Suprapubic skin (tissue), 4 donors: Measurements from ENCODE around the gene WDR37. TPM values are rescaled to one million over a fixed set of nuclear protein-coding genes. Genes with fewer than 3 reads are reported as not detected.
"Not testable (repeated sequence)": the region's sequence is repeated elsewhere in the genome, so short reads cannot be mapped to it uniquely, and the experiment has no call there.

Experiments used
- DNase-seq, 2 donors: peaks; one replicate each; pipeline ENCODE4 v3.0.0-alpha.2; 2019; ENCODE audit warnings: low spot score in 2 of 2
- H3K27ac ChIP-seq: fragments of 200-600 bp; sonication (generic); one replicate; pipeline ENCODE4 v1.5.1; 2019
- H3K27me3 ChIP-seq: fragments of 200-600 bp; sonication (generic); one replicate; pipeline ENCODE4 v1.5.1; 2019
- H3K36me3 ChIP-seq: fragments of 200-600 bp; sonication (generic); one replicate; pipeline ENCODE4 v1.5.1; 2019
- H3K4me1 ChIP-seq: fragments of 200-600 bp; sonication (generic); one replicate; pipeline ENCODE4 v1.5.1; 2019
- H3K4me3 ChIP-seq: fragments of 200-600 bp; sonication (generic); one replicate; pipeline ENCODE4 v1.5.1; 2019; ENCODE audit warnings: mild to moderate bottlenecking
- H3K9me3 ChIP-seq: fragments of 200-600 bp; sonication (generic); one replicate; pipeline ENCODE4 v1.5.1; 2019
- EP300 ChIP-seq: sonication (generic); formaldehyde crosslinking; IDR thresholded peaks from one replicate; pipeline ENCODE4 v1.6.1; 2017; ENCODE audit warnings: antibody characterized with exemption
- POLR2A ChIP-seq, 2 donors: fragments of 450-650 bp; IDR thresholded peaks; one replicate each; pipeline ENCODE4 v1.6.1; 2017; ENCODE audit warnings: antibody characterized with exemption in 2 of 2, mild to moderate bottlenecking in 2 of 2, moderate library complexity in 2 of 2
- POLR2AphosphoS5 ChIP-seq, 3 donors: sonication (generic); formaldehyde crosslinking; IDR thresholded peaks; one replicate each; pipeline ENCODE4 v1.6.1; 2017; ENCODE audit warnings: antibody characterized with exemption in 3 of 3
- WGBS: methylation state at CpG from one replicate; pipeline ENCODE4 v1.1.5; 2018; 5-methylcytosine and 5-hydroxymethylcytosine counted together
- total RNA-seq, 4 donors: library from RNA; depleted of rRNA; stranded (reverse); fragments of >200 nt; gene quantifications; one replicate each; pipeline ENCODE4 v1.1.0, GENCODE V29; 2016
- TF ChIP-seq, protein P1 (sequence below), 2 donors: fragments of 200-600 bp in 1 of 2; fragments of 450-650 bp in 1 of 2; sonication (generic) in 1 of 2; IDR thresholded peaks; one replicate each; pipeline ENCODE4 v1.5.1; 2016 to 2019; ENCODE audit warnings: antibody characterized with exemption in 2 of 2, mild to moderate bottlenecking in 1 of 2, moderate library complexity in 1 of 2

Gene WDR37
- total RNA-seq, 4 donors from 2014 or later = 13.1 to 32.7 (median 18.4) TPM

DNA sequence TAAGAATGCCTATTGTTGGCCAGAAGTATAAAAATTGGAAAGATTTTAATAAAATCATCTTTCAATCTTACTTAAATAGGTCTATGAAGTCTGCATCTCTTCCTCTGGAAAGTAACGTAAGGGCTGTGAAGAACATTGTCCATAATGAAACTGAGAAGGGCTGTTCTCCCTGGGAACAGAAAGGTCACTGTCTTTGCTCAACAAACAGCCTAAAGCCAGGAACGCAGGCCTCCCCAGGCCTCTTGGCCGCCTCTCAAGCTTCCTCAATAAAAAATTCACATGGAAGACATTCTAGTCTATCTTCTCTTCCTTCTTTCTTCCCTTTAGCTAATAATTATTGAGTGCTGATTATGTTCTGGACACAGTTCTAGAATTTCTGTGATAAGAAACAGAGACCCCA is 21.4 kb upstream of the WDR37 start:
- H3K4me3 ChIP-seq = no peak overlapping the region
- no peaks in the 10 kb centered on the region for H3K9me3 ChIP-seq
- H3K4me1 ChIP-seq = peaks cover 14% of the 10 kb centered on the region
- no peak overlapping the region for H3K27ac ChIP-seq
- TF ChIP-seq POLR2AphosphoS5 (IDR thresholded peaks at IDR 0.05) = no peak
- no peak for TF ChIP-seq POLR2A (IDR thresholded peaks at IDR 0.05)
- TF ChIP-seq, protein P1, sequence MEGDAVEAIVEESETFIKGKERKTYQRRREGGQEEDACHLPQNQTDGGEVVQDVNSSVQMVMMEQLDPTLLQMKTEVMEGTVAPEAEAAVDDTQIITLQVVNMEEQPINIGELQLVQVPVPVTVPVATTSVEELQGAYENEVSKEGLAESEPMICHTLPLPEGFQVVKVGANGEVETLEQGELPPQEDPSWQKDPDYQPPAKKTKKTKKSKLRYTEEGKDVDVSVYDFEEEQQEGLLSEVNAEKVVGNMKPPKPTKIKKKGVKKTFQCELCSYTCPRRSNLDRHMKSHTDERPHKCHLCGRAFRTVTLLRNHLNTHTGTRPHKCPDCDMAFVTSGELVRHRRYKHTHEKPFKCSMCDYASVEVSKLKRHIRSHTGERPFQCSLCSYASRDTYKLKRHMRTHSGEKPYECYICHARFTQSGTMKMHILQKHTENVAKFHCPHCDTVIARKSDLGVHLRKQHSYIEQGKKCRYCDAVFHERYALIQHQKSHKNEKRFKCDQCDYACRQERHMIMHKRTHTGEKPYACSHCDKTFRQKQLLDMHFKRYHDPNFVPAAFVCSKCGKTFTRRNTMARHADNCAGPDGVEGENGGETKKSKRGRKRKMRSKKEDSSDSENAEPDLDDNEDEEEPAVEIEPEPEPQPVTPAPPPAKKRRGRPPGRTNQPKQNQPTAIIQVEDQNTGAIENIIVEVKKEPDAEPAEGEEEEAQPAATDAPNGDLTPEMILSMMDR (IDR thresholded peaks at IDR 0.05) = no peak
- TF ChIP-seq EP300 = no peak
- WGBS = 77% methylated on average over 3 of the region's 3 CpGs
- DNase-seq = no peak
- peaks cover 13% of the 10 kb centered on the region for H3K36me3 ChIP-seq
- H3K27me3 ChIP-seq = no peaks in the 10 kb centered on the region

- Histone ChIP-seq H3K4me1 (peaks cover 14% of the 10 kb centered on the region), H3K9me3 (no peaks in the 10 kb centered on the region), H3K4me3 (no peak overlapping the region), H3K27me3 (no peaks in the 10 kb centered on the region), H3K27ac (peak overlapping the region; percentile 65), H3K36me3 (peaks cover 17% of the 10 kb centered on the region)
- DNase-seq = no peak
- TF ChIP-seq POLR2A (IDR thresholded peaks at IDR 0.05) = no peak
- no peak for TF ChIP-seq POLR2AphosphoS5 (IDR thresholded peaks at IDR 0.05)
- no peak for TF ChIP-seq EP300
- TF ChIP-seq, protein P1 (IDR thresholded peaks at IDR 0.05) = no peak
- WGBS = 69% methylated on average over 6 of the region's 6 CpGs
Measured at GRCh38 chr10:1035201-1035600, 21.0 kb upstream of the WDR37 start.

DNA sequence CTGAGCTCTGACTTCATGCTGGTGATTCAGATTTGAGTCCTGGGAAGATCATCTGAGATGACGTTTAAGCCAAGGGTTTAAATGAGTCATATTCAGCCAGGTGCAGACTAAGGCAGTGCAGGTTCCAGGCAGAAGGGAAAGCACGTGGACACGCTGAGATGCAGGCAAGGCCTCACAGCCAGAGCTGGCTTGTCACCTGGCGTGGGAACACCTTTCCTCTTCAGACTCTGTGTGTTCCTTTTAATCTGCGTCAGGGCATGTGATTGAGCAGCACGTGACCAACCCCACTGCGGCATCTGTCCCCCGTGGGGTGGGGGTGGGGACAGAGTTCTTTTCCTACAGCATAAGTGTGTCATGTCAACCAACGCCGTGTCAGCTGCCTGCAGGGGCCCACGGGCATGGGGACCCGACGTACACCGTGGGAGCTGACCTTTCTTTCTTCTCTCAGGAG is 19.8 kb upstream of the WDR37 start:
- no peaks in the 10 kb centered on the region for H3K9me3 ChIP-seq
- H3K4me1 ChIP-seq = peaks cover 14% of the 10 kb centered on the region
- peaks cover 28% of the 10 kb centered on the region for H3K36me3 ChIP-seq
- no peak overlapping the region for H3K4me3 ChIP-seq
- H3K27me3 ChIP-seq = no peaks in the 10 kb centered on the region
- peak overlapping the region; percentile 65 for H3K27ac ChIP-seq
- peak in 1 of 3 donors; percentile 9 for TF ChIP-seq POLR2AphosphoS5 (IDR thresholded peaks at IDR 0.05)
- TF ChIP-seq, protein P1 (IDR thresholded peaks at IDR 0.05) = no peak
- DNase-seq = no peak
- 64% methylated on average over 13 of the region's 14 CpGs for WGBS

GRCh38 chr10:1037098-1037497 is 19.1 kb upstream of the WDR37 start:
- DNase-seq = no peak
- 84% methylated on average over 11 of the region's 11 CpGs for WGBS
- Histone ChIP-seq H3K9me3 (no peaks in the 10 kb centered on the region), H3K27ac (no peak overlapping the region), H3K27me3 (no peaks in the 10 kb centered on the region), H3K4me1 (peaks cover 14% of the 10 kb centered on the region), H3K4me3 (no peak overlapping the region), H3K36me3 (peaks cover 36% of the 10 kb centered on the region)
- TF ChIP-seq EP300 = no peak
- TF ChIP-seq POLR2AphosphoS5 (IDR thresholded peaks at IDR 0.05) = no peak
- no peak for TF ChIP-seq POLR2A (IDR thresholded peaks at IDR 0.05)
- TF ChIP-seq, protein P1 (IDR thresholded peaks at IDR 0.05) = no peak

DNA sequence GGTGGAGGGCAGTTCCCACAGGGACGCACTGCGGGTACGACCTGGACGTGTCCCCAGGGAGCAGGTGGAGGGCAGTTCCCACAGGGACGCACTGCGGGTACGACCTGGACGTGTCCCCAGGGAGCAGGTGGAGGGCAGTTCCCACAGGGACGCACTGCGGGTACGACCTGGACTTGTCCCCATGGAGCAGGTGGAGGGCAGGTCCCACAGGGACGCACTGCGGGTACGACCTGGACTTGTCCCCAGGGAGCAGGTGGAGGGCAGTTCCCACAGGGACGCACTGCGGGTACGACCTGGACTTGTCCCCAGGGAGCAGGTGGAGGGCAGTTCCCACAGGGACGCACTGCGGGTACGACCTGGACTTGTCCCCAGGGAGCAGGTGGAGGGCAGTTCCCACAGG is 17.4 kb upstream of the WDR37 start:
- H3K27ac ChIP-seq, DNase-seq, H3K9me3 ChIP-seq, H3K4me3 ChIP-seq, H3K27me3 ChIP-seq: not testable (repeated sequence)
- peaks cover 14% of the 10 kb centered on the region for H3K4me1 ChIP-seq
- H3K36me3 ChIP-seq = peaks cover 43% of the 10 kb centered on the region
- 96% methylated on average over 8 of the region's 20 CpGs for WGBS

GRCh38 chr10:1040133-1040532 is 16.1 kb upstream of the WDR37 start:
- H3K36me3 ChIP-seq = peaks cover 43% of the 10 kb centered on the region
- TF ChIP-seq POLR2A (IDR thresholded peaks at IDR 0.05) = no peak
- no peak for TF ChIP-seq EP300
- no peak for TF ChIP-seq POLR2AphosphoS5 (IDR thresholded peaks at IDR 0.05)
- TF ChIP-seq, protein P1 (IDR thresholded peaks at IDR 0.05) = no peak

More at GRCh38 chr10:1040133-1040532, 16.1 kb upstream of the WDR37 start:
- Histone ChIP-seq H3K4me1 (peaks cover 24% of the 10 kb centered on the region), H3K27me3 (no peaks in the 10 kb centered on the region), H3K27ac (no peak overlapping the region), H3K9me3 (no peaks in the 10 kb centered on the region), H3K4me3 (no peak overlapping the region)
- 80% methylated on average over 3 of the region's 3 CpGs for WGBS
- DNase-seq = no peak
